Body of pancreas (tissue), 4 donors: ENCODE measurements around the gene TRPM3. TPM values are rescaled to one million over a fixed set of nuclear protein-coding genes. Genes with fewer than 3 reads are reported as not detected.
A peak's percentile ranks its signal among the peaks of the same experiment; 100 is the strongest.

Experiments
- ATAC-seq: fragments of 150-250 bp; one replicate; pipeline ENCODE4 v1.9.1; 2016
- DNase-seq, 4 donors: peaks; one replicate each; pipeline ENCODE4 v3.0.0-alpha.2; 2019
- H3K27ac ChIP-seq, 4 donors: fragments of 200-600 bp; sonication (generic); 1 replicate in 3 of 4; 2 replicates in 1 of 4; pipeline versions ENCODE4 v1.5.1 to v1.6.1; 2016 to 2019; ENCODE audit warnings: mild to moderate bottlenecking in 1 of 4, mixed read lengths in 1 of 4, moderate library complexity in 1 of 4
- H3K27me3 ChIP-seq, 2 donors: fragments of 200-600 bp; sonication (generic); one replicate each; pipeline ENCODE4 v1.6.0; 2016; ENCODE audit warnings: mild to moderate bottlenecking in 1 of 2
- H3K36me3 ChIP-seq, 2 donors: fragments of 200-600 bp; sonication (generic); replicated peaks in 1 of 2; 2 replicates each; pipeline ENCODE4 v1.5.1; 2016; ENCODE audit warnings: low read depth in 2 of 2; ENCODE audit not compliant: insufficient read depth in 1 of 2
- H3K4me1 ChIP-seq: fragments of 200-600 bp; sonication (generic); one replicate; pipeline ENCODE4 v1.6.0; 2016
- H3K4me3 ChIP-seq, 2 donors: fragments of 200-600 bp; sonication (generic); 1 replicate in 1 of 2; 2 replicates in 1 of 2; pipeline ENCODE4 v1.5.1; 2016 to 2019
- H3K9me3 ChIP-seq, 3 donors: fragments of 200-600 bp; sonication (generic); 1 replicate in 2 of 3; 2 replicates in 1 of 3; pipeline ENCODE4 v1.5.1; 2016
- POLR2A ChIP-seq, 3 donors: fragments of 450-650 bp; IDR thresholded peaks; one replicate each; pipeline ENCODE4 v1.6.1; 2016; ENCODE audit warnings: antibody characterized with exemption in 3 of 3, mild to moderate bottlenecking in 2 of 3
- WGBS, 2 donors: methylation state at CpG; one replicate each; pipeline ENCODE4 v1.1.5; 2017; 5-methylcytosine and 5-hydroxymethylcytosine counted together
- intact Hi-C: fragments of 100-400 bp; cut with DNase I; formaldehyde crosslinking; loops from one replicate; pipeline ENCODE4 v1.15.1; 2023
- total RNA-seq, 2 donors: library from RNA; depleted of rRNA; stranded (reverse); fragments of >200 nt; gene quantifications; one replicate each; pipeline ENCODE4 v1.1.0, GENCODE V29; 2016
- TF ChIP-seq, protein P1 (sequence below), 7 experiments: fragments of 450-650 bp in 4 of 7; fragments of 200-600 bp in 3 of 7; sonication (generic) in 3 of 7; IDR thresholded peaks; one replicate each; pipeline ENCODE4 v1.5.1; 2016 to 2019; ENCODE audit warnings: antibody characterized with exemption in 7 of 7

Gene TRPM3
- total RNA-seq, 2 donors from 2014 or later, result 0.78 to 1.3 TPM

DNA sequence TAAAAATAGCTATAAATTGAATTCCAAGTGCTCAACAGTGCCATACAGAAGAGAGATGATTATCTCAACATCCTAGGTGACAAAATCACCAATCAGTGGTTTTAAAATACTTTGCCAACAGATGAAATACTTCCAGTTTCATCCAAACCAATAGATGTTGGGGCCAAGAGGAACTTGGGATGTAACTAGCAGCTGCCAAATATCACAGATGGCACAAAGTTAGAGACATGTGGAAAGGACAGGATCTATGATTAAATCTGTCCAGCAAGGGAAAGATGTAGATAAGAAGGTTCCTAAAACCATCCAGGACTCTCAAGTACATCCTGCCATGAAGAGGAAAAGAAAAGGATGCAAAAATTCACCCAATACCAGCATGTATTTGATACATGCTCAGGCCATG is 23.8 kb downstream of the TRPM3 start:
- intact Hi-C loops, result no loop called here
- Histone ChIP-seq H3K27me3 (no peaks in the 10 kb centered on the region), H3K27ac (no peak overlapping the region), H3K4me3 (no peak overlapping the region), H3K36me3 (no peaks in the 10 kb centered on the region), H3K9me3 (no peaks in the 10 kb centered on the region), H3K4me1 (peaks cover 12% of the 10 kb centered on the region)
- TF ChIP-seq, protein P1, sequence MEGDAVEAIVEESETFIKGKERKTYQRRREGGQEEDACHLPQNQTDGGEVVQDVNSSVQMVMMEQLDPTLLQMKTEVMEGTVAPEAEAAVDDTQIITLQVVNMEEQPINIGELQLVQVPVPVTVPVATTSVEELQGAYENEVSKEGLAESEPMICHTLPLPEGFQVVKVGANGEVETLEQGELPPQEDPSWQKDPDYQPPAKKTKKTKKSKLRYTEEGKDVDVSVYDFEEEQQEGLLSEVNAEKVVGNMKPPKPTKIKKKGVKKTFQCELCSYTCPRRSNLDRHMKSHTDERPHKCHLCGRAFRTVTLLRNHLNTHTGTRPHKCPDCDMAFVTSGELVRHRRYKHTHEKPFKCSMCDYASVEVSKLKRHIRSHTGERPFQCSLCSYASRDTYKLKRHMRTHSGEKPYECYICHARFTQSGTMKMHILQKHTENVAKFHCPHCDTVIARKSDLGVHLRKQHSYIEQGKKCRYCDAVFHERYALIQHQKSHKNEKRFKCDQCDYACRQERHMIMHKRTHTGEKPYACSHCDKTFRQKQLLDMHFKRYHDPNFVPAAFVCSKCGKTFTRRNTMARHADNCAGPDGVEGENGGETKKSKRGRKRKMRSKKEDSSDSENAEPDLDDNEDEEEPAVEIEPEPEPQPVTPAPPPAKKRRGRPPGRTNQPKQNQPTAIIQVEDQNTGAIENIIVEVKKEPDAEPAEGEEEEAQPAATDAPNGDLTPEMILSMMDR (IDR thresholded peaks at IDR 0.05), result no peak
- no peak for TF ChIP-seq POLR2A (IDR thresholded peaks at IDR 0.05)
- DNase-seq (no peak), ATAC-seq (no peak)

DNA sequence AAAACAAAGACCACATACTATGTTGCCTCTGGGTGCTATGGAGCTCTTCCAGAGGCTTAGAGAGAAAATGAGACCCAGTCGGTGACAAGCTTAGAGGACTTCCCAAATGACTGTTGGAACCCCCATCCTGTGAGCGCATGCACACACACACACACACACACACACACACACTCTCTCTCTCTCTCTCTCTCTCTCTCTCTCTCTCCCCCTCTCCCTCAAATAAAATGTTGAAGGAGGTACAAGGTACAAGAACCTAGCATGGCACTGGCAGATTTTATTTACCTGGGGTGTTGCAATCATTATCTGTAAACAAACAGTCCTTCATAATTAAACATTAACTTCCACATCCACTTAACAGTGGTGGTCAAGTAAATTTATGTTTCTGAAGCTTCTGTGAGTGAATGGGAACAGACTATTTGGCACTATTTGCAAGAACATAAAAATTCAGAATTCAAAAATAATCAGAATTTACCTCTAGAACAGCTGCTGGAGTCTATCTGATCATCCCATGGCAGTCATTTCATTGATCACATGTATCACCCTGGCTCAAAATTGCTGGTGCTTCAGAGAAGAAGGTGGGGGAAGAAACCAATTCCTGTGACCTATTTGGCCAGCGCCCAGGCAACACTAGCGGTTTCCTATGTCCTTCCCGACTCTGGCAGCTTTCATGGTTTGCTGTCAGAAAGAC is 24.9 kb downstream of the TRPM3 start:
- H3K27me3 ChIP-seq, result no peaks in the 10 kb centered on the region
- peaks cover 12% of the 10 kb centered on the region for H3K4me1 ChIP-seq
- H3K9me3 ChIP-seq, result no peaks in the 10 kb centered on the region
- intact Hi-C loops, result no loop called here
- H3K27ac ChIP-seq, result peak overlapping the region in 1 of 4 donors; percentile 30
- no peaks in the 10 kb centered on the region for H3K36me3 ChIP-seq
- ATAC-seq (peak; percentile 80), DNase-seq (peak; percentile 34 to 75 (median 66))
- TF ChIP-seq POLR2A (IDR thresholded peaks at IDR 0.05), result no peak
- TF ChIP-seq, protein P1 (IDR thresholded peaks at IDR 0.05), result peak in 2 of 7 experiments; percentile 9 to 41
- 5 to 12% methylated on average over 5 of the region's 5 CpGs for whole genome bisulfite sequencing, 2 donors
- no peak overlapping the region for H3K4me3 ChIP-seq

DNA sequence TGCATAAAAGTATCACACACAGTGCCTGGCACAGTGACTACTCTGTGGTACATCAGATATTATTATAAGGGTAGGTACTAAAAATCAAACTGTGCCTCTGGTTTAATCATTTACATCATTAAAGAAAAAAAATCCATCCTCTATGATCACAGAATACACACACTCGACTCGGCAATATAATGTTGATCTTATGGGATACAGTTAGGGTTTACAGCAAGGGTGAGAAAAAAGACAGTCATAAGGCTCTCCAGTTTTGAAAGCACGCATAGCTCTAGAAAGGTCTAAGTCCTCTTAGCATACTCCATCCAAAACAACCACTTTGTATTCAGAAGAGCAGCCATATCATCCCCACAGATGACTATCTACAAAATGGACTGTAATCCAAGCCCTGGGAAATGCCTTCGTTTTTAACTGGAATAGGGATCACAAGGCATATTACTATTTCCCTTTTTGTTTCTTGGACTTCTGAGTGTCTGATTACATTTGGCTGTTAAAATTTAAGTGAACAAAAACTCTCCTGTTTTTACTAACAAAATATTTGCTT is 26.6 kb downstream of the TRPM3 start:
- Histone ChIP-seq H3K4me1 (peaks cover 12% of the 10 kb centered on the region), H3K9me3 (no peaks in the 10 kb centered on the region), H3K27ac (no peak overlapping the region), H3K27me3 (no peaks in the 10 kb centered on the region), H3K36me3 (no peaks in the 10 kb centered on the region), H3K4me3 (no peak overlapping the region)
- DNase-seq (no peak), ATAC-seq (no peak)
- intact Hi-C loops, result no loop called here
- no peak for TF ChIP-seq POLR2A (IDR thresholded peaks at IDR 0.05)
- TF ChIP-seq, protein P1 (IDR thresholded peaks at IDR 0.05), result no peak
- WGBS, 2 donors, result 44 to 57% methylated on average over 4 of the region's 4 CpGs

DNA sequence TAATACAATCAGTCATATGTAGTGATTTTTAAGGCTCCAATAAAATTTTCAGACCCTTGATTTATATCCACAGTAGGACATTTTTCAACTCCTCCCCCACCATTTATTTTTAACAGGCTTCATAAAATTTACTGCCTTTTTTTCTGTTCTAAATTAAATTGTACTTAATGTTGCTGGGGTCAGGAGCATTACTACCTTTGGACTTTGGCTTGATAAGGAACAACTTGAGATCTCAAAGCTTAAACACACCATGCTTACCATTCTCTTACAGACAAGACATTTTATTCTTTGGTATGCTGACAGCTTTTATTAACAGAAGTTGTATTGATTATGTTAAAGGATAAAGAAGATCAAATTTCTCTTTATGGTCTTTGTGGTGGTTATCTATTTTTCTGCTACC is 30.5 kb downstream of the TRPM3 start:
- Histone ChIP-seq H3K36me3 (no peaks in the 10 kb centered on the region), H3K4me3 (no peak overlapping the region), H3K4me1 (peaks cover under 1% of the 10 kb centered on the region), H3K9me3 (no peaks in the 10 kb centered on the region), H3K27me3 (no peaks in the 10 kb centered on the region), H3K27ac (no peak overlapping the region)
- no peak for DNase-seq
- intact Hi-C loops, result no loop called here
- TF ChIP-seq, protein P1 (IDR thresholded peaks at IDR 0.05), result no peak
- TF ChIP-seq POLR2A (IDR thresholded peaks at IDR 0.05), result no peak
- no peak for ATAC-seq

DNA sequence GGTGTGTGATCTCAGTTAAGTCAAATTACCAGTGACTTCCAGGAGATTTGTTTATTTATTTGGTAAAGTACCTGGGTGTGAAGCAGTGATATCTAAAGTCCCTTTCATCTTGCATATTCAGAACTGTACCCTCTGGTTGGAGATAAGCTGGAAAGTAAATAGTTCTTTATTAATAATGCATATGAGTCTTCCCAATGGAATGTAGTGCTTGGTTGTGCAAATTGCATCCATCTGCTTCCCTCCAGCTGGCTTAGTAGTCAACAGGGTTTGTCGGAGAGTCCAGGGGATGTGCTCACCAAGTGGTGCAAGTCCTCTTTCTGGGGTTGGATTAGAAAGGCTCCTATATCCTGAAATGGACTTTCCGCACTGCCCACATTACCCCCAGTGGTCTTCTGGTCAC is 42.0 kb downstream of the TRPM3 start:
- no peak for TF ChIP-seq POLR2A (IDR thresholded peaks at IDR 0.05)
- TF ChIP-seq, protein P1 (IDR thresholded peaks at IDR 0.05), result no peak
- Histone ChIP-seq H3K27me3 (no peaks in the 10 kb centered on the region), H3K4me1 (no peaks in the 10 kb centered on the region), H3K9me3 (no peaks in the 10 kb centered on the region), H3K27ac (no peak overlapping the region), H3K36me3 (no peaks in the 10 kb centered on the region), H3K4me3 (no peak overlapping the region)
- intact Hi-C loops, result no loop called here
- DNase-seq, result no peak
- WGBS, 2 donors, result 94% methylated on average over 2 of the region's 2 CpGs
- no peak for ATAC-seq
